Cardiac fibroblast (primary cell): Measurements from ENCODE around the gene TTC21A.

Source experiments
- DNase-seq, 2 donors: peaks; one replicate each; pipeline versions ENCODE4 v3.0.0 to v3.0.0-alpha.2; 2010; ENCODE audit warnings: low read depth in 2 of 2
- H3K4me3 ChIP-seq, 2 donors: replicated peaks in 1 of 2; 1 replicate in 1 of 2; 2 replicates in 1 of 2; pipeline ENCODE4 v1.5.1; 2011; ENCODE audit warnings: low read depth in 2 of 2, low read length in 2 of 2, mild to moderate bottlenecking in 2 of 2, moderate library complexity in 1 of 2
- TF ChIP-seq, protein P1 (sequence below): IDR thresholded peaks from one replicate; pipeline ENCODE4 v1.5.1; 2011; ENCODE audit warnings: low read depth, mild to moderate bottlenecking, low read length, inconsistent platforms

TTC21A gene

DNA sequence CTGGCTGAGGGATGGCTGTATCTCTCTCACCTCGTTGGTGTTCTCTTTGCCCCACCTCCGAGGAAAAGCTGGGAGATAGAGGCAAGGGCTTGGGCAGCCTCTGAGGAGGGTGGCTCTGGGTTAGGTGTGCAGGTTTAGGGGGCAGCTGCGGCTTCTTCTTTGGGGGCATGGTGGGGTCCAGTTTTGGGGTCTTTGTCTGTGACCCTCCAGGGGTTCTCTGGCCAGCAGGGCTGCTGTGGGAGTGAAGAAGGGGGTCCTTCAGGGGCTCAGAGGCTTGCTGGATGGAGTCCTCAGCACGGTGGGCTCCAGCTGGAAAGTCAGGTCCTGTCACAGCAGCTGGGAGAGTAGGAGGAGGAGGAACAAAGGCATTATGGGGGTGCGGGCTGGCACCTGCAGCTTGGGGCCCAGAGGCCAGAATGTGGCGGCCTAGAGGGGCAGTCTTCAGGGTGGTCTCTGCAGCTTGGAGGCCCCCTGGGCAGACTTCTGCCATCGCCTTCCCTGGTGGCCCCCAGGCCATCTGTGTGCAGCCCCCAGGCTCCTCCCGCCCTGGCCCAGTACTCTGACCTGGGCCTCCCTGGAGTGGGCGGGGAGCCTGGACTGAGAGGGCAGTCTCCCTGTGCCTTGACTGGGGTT lies 78.0 kb downstream of the TTC21A start:
- TF ChIP-seq, protein P1, sequence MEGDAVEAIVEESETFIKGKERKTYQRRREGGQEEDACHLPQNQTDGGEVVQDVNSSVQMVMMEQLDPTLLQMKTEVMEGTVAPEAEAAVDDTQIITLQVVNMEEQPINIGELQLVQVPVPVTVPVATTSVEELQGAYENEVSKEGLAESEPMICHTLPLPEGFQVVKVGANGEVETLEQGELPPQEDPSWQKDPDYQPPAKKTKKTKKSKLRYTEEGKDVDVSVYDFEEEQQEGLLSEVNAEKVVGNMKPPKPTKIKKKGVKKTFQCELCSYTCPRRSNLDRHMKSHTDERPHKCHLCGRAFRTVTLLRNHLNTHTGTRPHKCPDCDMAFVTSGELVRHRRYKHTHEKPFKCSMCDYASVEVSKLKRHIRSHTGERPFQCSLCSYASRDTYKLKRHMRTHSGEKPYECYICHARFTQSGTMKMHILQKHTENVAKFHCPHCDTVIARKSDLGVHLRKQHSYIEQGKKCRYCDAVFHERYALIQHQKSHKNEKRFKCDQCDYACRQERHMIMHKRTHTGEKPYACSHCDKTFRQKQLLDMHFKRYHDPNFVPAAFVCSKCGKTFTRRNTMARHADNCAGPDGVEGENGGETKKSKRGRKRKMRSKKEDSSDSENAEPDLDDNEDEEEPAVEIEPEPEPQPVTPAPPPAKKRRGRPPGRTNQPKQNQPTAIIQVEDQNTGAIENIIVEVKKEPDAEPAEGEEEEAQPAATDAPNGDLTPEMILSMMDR, result no peak
- no peak for DNase-seq
- H3K4me3 ChIP-seq, result no peak overlapping the region

DNA sequence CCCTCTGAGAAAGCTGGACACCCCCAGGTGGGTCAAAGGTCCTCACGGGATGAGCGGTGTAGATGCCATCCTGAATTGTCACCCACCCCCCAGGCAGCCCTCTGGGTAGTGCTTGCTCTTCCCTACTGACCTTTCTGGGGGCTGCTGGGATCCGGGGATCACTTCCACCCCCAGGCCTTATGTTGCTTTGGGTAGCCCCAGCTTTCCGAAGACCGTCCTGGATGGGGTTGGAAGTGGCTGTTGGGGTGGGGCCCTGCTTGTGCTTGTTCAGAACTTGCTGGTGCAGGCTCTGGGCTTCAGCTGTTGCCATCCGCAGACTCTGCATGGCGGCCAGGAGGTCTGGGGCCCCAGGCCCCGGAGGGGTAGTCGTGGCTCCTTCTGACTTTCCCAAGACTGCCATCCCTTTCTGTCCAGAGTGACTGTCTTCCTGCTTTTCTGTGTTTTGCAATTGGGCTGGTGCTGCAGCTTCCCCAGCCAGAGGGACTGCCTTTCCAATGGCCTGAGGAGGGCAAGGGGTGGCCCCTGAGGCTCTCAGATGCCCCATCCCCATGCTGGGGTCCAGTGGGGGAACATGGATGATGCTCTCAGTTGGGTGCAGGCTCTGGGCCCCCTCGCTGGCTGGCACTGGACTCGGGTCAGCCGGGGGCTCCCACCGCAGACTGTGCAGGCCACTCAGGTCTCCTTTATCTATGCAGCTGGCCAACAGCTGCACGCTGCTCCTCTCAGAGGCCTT lies 78.6 kb downstream of the TTC21A start:
- no peak for DNase-seq
- no peak overlapping the region for H3K4me3 ChIP-seq
- TF ChIP-seq, protein P1, result no peak

DNA sequence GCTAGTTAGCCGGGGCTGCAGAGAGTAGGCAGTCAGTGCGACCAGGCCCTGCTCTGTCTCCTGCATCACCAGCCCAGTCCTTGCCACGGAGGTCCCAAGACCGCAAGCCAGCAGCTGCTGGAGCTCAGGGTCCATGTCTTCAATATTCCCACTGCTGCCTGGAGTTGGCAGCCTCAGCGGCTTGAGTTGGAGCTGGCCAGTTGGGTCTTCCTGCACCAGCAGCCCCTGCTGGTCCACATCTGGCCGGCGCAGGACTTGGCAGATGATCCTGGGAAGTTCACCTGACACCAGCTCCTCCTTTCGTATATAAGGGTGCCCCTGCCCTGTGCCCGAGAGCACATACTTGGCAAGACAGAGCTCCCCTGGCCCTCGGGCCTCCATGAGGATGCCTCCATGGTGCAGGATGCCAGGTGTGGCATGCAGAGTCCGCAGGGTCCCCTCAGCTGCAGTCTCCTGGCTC lies 79.2 kb downstream of the TTC21A start:
- no peak overlapping the region for H3K4me3 ChIP-seq
- no peak for DNase-seq
- TF ChIP-seq, protein P1, result no peak

DNA sequence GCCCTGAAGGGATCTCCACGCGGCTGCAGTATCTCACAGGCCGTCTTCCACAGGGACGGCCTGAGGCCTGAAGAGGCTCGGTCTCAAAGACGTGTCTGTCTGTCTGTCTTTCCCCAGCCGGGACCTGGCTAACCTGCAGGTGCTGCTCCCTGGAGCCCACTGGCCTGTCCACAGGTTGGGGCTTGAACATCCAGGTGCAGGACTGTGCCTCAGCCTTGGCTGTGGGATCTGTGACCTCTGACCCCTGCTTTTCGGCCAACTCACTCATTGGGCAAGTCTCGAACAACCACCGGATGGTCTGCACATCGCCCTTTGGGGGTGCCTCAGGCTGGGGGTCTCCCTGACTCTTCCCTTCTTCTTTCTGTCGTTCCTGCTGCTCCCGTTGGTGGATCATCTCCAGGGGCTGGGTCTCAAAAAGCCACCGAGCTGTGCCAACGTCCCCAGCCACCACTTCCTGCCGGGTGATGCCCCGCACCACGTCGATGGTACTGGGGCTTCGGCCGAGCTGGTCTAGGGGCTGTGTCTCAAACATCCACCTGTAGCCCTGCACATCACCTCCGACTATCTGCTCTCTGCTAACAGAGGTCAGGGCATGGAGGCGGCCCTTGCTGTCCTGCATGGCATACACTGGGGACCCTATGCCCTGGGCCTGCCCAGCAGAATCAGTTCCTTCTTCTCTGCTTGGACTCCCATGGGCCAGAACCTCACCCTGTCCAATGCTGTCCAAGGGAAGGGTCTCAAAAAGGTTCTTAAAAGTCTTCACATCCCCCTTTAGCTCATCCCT lies 80.1 kb downstream of the TTC21A start:
- DNase-seq, result no peak
- no peak overlapping the region for H3K4me3 ChIP-seq
- TF ChIP-seq, protein P1, result no peak
